Osteoblast (primary cell): Measurements from ENCODE around the gene SCGB1C2. TPM values are rescaled to one million over a fixed set of nuclear protein-coding genes. Genes with fewer than 3 reads are reported as not detected.

Experiments
- DNase-seq: peaks from one replicate; pipeline ENCODE4 v3.0.0; 2011; ENCODE audit warnings: low spot score, mixed read lengths; ENCODE audit not compliant: insufficient read length; ENCODE audit errors: missing footprints
- H2AFZ ChIP-seq: 2 replicates; pipeline ENCODE4 v1.6.0; 2011; ENCODE audit warnings: mild to moderate bottlenecking, low read length
- H3K27ac ChIP-seq: 2 replicates; pipeline ENCODE4 v1.5.1; 2011; ENCODE audit warnings: mild to moderate bottlenecking, low read depth, low read length, moderate library complexity
- H3K27me3 ChIP-seq: 2 replicates; pipeline ENCODE4 v1.6.0; 2012; ENCODE audit warnings: mild to moderate bottlenecking, control low read depth, inconsistent platforms, low read length, moderate library complexity; ENCODE audit not compliant: insufficient read depth
- H3K36me3 ChIP-seq: 2 replicates; pipeline ENCODE4 v1.5.1; 2011; ENCODE audit warnings: mild to moderate bottlenecking, low read length, control low read depth, moderate library complexity; ENCODE audit not compliant: insufficient read depth
- H3K4me1 ChIP-seq: 2 replicates; pipeline ENCODE4 v1.5.1; 2011; ENCODE audit warnings: mild to moderate bottlenecking, low read length, control low read depth, moderate library complexity; ENCODE audit not compliant: insufficient read depth
- H3K4me2 ChIP-seq: 2 replicates; pipeline ENCODE4 v1.6.0; 2011; ENCODE audit warnings: mild to moderate bottlenecking, low read length; ENCODE audit not compliant: insufficient read depth
- H3K4me3 ChIP-seq: fragments of 200-600 bp; sonication (generic); 3 replicates; pipeline ENCODE4 v1.5.1; 2012; ENCODE audit warnings: mild to moderate bottlenecking, low read length, inconsistent platforms; ENCODE audit not compliant: insufficient read depth
- H3K79me2 ChIP-seq: 2 replicates; pipeline ENCODE4 v1.6.0; 2012; ENCODE audit warnings: mild to moderate bottlenecking, low read length, control low read depth, inconsistent platforms; ENCODE audit not compliant: insufficient read depth
- H3K9me3 ChIP-seq: 2 replicates; pipeline ENCODE4 v1.5.1; 2011; ENCODE audit warnings: low read depth, low read length, control low read depth
- H4K20me1 ChIP-seq: 2 replicates; pipeline ENCODE4 v1.6.0; 2012; ENCODE audit warnings: mild to moderate bottlenecking, low read length, control low read depth; ENCODE audit not compliant: insufficient read depth
- CTCF ChIP-seq: IDR thresholded peaks from 2 replicates; pipeline ENCODE4 v1.5.1; 2011; ENCODE audit warnings: mild to moderate bottlenecking, low read depth, low read length, moderate library complexity; ENCODE audit errors: extremely low read depth
- total RNA-seq: library from RNA; depleted of rRNA; stranded (reverse); fragments of >200 nt; gene quantifications from 2 replicates; pipeline ENCODE4 v1.2.3, GENCODE V29; 2012

SCGB1C2 gene
- total RNA-seq, 1 donor = not detected

GRCh38 chr17:172401-172800 lies 35.0 kb downstream of the SCGB1C2 start:
- Histone ChIP-seq H2AFZ (no peak overlapping the region), H3K9me3 (no peaks in the 10 kb centered on the region), H3K27me3 (no peaks in the 10 kb centered on the region), H3K4me2 (no peak overlapping the region), H3K79me2 (no peaks in the 10 kb centered on the region), H3K4me1 (no peaks in the 10 kb centered on the region), H3K36me3 (no peaks in the 10 kb centered on the region), H3K4me3 (no peak overlapping the region), H4K20me1 (no peaks in the 10 kb centered on the region), H3K27ac (no peak overlapping the region)
- DNase-seq = no peak
- TF ChIP-seq CTCF = no peak

- DNase-seq = peak; percentile 65
- no peak overlapping the region for H2AFZ ChIP-seq
- H3K4me1 ChIP-seq = no peaks in the 10 kb centered on the region
- H3K27me3 ChIP-seq = peaks cover 9% of the 10 kb centered on the region
- H3K9me3 ChIP-seq = no peaks in the 10 kb centered on the region
- H3K36me3 ChIP-seq = no peaks in the 10 kb centered on the region
- H3K27ac ChIP-seq = no peak overlapping the region
- no peak overlapping the region for H3K4me3 ChIP-seq
- TF ChIP-seq CTCF = no peak
- H4K20me1 ChIP-seq = no peaks in the 10 kb centered on the region
- H3K79me2 ChIP-seq = no peaks in the 10 kb centered on the region
- no peak overlapping the region for H3K4me2 ChIP-seq
Measured at GRCh38 chr17:173166-173911, 36.0 kb downstream of the SCGB1C2 start.

DNA sequence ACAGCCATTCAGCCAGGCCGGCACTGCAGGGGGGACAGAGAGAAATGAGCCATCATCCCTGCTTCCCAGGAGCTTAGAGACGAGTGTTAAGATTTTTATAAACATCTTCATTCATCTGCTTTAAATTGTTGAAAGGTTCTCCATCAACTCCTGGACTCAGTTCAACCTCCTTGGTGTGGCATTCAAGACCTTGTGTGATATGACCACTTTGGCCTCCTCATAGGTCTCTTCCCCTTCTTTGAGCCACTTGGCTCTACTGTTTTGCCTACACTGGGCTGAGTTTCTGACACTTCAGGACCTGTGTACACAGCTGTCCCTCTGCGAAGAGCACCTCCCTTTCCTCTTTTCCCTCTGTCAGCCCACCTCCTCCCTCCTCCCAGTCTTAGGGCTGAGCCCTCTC lies 39.8 kb downstream of the SCGB1C2 start:
- Histone ChIP-seq H3K9me3 (no peaks in the 10 kb centered on the region), H3K27ac (no peak overlapping the region), H3K4me1 (no peaks in the 10 kb centered on the region), H3K36me3 (no peaks in the 10 kb centered on the region), H4K20me1 (no peaks in the 10 kb centered on the region), H3K27me3 (peaks cover 39% of the 10 kb centered on the region), H3K4me3 (no peak overlapping the region), H3K4me2 (no peak overlapping the region), H3K79me2 (no peaks in the 10 kb centered on the region), H2AFZ (no peak overlapping the region)
- no peak for TF ChIP-seq CTCF
- no peak for DNase-seq

DNA sequence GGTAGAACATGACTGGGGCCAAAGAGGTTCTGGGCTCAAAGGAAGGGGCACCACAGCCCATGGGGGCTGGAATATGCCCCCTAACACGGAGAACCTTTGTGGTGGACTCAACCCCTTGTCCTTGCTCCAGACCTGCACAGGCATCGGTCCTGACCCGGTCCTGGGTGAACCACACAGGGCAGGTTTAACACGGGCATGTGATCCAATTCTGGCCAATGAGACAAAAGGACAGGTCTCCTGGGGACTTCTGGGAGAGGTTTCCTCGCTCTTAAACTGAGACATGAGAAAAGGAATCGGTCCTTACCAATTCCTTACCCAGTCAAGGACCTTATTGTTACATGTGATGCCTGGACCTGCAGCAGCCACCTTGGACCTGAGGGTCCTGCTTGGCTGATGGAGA lies 40.4 kb downstream of the SCGB1C2 start:
- Histone ChIP-seq H3K27me3 (peaks cover 45% of the 10 kb centered on the region), H3K4me3 (no peak overlapping the region), H3K27ac (no peak overlapping the region), H3K79me2 (no peaks in the 10 kb centered on the region), H3K4me2 (no peak overlapping the region), H3K4me1 (no peaks in the 10 kb centered on the region), H4K20me1 (peaks cover 2% of the 10 kb centered on the region), H2AFZ (no peak overlapping the region), H3K36me3 (no peaks in the 10 kb centered on the region), H3K9me3 (no peaks in the 10 kb centered on the region)
- TF ChIP-seq CTCF = no peak
- DNase-seq = no peak
